Spleen (tissue), 7 donors: Measurements from ENCODE around the gene DEPDC1.

Experiments used
- CTCF ChIP-seq, 11 experiments: fragments of 200-600 bp in 7 of 11; fragments of 450-650 bp in 4 of 11; sonication (generic) in 4 of 11; IDR thresholded peaks in 8 of 11; conservative IDR thresholded peaks in 3 of 11; 1 replicate in 7 of 11; 2 replicates in 4 of 11; pipeline versions ENCODE4 v1.4.0 to v1.8.0; 2016 to 2021; ENCODE audit warnings: antibody characterized with exemption in 11 of 11, inconsistent platforms in 4 of 11, mild to moderate bottlenecking in 1 of 11
- POLR2A ChIP-seq, 3 donors: fragments of 450-650 bp; IDR thresholded peaks; one replicate each; pipeline ENCODE4 v1.5.1; 2017; ENCODE audit warnings: antibody characterized with exemption in 3 of 3, mild to moderate bottlenecking in 1 of 3
- POLR2AphosphoS5 ChIP-seq, 3 donors: sonication (generic); formaldehyde crosslinking; IDR thresholded peaks; one replicate each; pipeline ENCODE4 v1.5.1; 2017; ENCODE audit warnings: antibody characterized with exemption in 3 of 3
- donor health status: DM: no; HTN: no; CAD: no; lungs with moderate emphysema.
- donor health status: DM: no; HTN: no; CAD: no.
- donor health status: DM: no; HTN: no; CAD: no.

- TF ChIP-seq POLR2AphosphoS5 (IDR thresholded peaks at IDR 0.05), result no peak
- no peak for TF ChIP-seq CTCF (IDR thresholded peaks at IDR 0.05 in 8 of 11, conservative IDR thresholded peaks at IDR 0.05 in 3 of 11)
- no peak for TF ChIP-seq POLR2A (IDR thresholded peaks at IDR 0.05)
Observed at GRCh38 chr1:68495968-68496679, 758 bp downstream of the DEPDC1 start.
